ENCODE results near the gene EIF4G2.

Gene EIF4G2

DNA sequence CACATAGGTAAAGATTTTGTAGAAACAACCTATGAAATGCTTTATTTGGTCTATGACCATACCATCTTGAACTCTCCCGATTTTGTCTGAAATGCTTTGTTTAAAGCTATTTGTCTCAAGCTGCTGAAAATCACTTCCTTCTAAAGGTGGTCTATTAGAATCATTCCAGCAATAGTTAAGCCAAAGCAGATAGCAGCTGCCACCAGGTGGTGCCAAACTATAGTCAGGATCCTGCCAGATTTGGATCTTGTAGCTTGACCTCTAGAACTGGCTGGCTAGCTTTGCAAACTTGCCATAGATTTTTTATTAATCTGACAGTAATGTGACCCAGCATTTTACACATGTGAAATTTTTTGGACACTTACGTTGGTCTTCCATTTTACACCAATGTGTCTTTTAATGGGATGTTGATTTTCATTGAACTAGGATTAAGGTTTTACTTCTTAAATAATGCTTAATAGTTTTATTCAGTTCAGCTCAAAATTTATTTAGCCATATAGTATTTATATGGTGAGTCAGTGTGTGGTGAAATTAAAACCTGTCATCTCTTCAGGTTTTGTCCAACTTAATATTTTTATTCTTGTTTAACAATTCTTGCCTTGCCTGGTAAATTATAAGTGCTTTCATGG, 38.0 kb downstream of the EIF4G2 start:
- peak; percentile 54 for DNase-seq

- DNase-seq = no peak
Observed at GRCh38 chr11:10764412-10764811, 44.3 kb downstream of the EIF4G2 start.

- no peak for DNase-seq
Observed at GRCh38 chr11:10763766-10764165, 45.0 kb downstream of the EIF4G2 start.

- DNase-seq = no peak
Observed at GRCh38 chr11:10762913-10763421, 45.8 kb downstream of the EIF4G2 start.

DNA sequence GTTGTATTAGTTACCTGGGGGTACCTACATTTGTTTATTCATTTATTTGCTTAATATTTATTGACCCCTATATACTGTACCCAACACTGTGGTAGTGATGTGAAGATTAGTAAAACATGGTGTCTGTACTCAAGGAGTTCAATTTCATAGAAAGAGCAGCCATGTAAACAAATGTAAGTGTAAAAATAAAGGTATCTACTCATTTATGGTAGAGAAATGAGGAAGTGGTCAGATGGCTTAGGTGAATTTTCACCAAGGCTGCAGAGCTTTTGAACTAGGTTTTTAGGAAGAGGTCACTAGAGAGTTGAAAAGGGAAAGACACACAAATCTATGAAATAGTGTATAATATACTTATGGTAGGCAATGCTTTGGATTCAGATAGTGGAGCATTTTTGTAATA, 46.5 kb downstream of the EIF4G2 start:
- DNase-seq = no peak

- DNase-seq = no peak
Observed at GRCh38 chr11:10761085-10761698, 47.5 kb downstream of the EIF4G2 start.

GRCh38 chr11:10758957-10759356, 49.8 kb downstream of the EIF4G2 start:
- no peak for DNase-seq

DNA sequence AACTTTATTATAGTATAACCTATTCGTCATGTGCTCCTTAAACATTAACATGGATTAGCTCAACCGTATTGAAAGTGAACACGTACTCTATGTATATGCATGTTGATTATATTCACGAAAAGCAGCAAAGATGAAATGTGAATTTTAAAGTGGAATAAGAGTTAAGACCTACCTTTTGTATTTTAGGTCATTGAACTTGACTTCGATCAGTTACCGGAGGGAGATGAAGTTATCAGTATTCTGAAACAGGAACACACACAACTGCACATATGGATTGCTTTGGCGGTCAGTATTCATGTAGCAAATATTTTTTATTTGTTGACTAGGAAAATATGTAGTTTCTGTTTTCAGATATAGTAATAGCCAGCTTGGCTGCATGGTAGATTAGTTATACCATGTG, 56.2 kb downstream of the EIF4G2 start:
- no peak for DNase-seq

DNA sequence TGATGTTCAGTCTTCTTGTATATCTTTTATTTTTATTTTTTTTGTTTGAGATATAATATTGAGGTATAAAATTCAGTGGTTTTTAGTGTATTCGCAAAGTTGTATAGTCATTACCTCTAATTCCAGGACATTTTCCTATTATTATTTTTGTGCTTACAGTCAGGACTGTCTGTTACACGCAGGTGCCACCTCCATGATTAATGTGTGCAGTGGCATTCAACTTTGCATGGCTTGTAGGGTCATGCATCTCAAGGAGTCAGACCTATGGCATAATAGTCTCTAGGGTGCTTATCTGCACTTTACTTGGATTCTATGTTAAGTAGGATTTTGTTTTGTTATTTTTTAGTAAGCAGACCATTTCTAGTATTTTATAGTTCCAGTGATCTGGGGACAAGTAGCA, 56.7 kb downstream of the EIF4G2 start:
- DNase-seq = no peak

DNA sequence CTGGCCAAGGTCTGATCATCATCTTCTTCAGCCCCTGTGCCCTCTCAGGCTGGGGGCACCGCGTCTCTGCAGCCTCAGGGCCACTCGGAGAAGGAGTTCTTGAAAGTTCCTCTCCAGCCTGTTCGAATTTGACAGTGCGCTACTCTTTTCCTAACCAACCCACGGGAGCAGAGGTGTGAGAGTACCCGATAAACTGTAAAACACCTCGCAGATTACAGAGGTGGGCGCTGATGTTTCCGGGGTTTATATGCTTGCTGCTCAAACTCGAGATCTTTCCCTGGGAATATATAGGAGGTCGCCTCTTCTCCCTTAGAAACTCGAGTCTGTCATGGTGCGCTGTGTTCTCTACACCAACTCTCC, 57.2 kb downstream of the EIF4G2 start:
- DNase-seq = no peak

GRCh38 chr11:10750838-10751580, 57.7 kb downstream of the EIF4G2 start, which contains the start of gene CTR9:
CTR9 (plus strand) TSS chr11:10751246; CDS start chr11:10751413, 167 bp downstream.
- peak; percentile 92 for DNase-seq

GRCh38 chr11:10749476-10749875, 59.2 kb downstream of the EIF4G2 start:
- no peak for DNase-seq

DNA sequence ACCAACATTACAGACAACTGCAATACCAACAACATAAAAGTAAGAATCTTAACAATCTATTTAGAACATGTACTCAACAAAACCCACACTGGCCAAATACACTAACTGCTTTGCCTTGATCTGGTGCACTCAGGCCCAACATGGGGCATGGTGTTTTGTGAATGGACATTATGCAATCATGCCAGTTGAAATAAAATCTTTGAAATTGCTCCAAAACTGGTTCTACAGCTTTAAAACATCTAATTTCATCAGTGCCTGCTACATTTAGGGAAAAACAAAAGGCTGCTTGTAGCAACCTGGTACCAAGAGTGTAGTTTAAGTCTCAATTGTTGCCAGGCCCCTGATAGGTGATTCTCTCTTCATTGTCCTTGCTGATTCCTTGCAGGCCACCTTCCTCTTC, 61.0 kb downstream of the EIF4G2 start:
- no peak for DNase-seq

All from EL (cell line).